ENCODE data around the gene P3H1.
A peak's percentile ranks its signal among the peaks of the same experiment; 100 is the strongest.
"Not testable (repeated sequence)": the region's sequence is repeated elsewhere in the genome, so short reads cannot be mapped to it uniquely, and the experiment has no call there.

Gene P3H1

GRCh38 chr1:42766741-42767509 lies at the start of gene P3H1, which contains the start of gene C1orf50:
Gene P3H1 (minus strand): TSS chr1:42767028. CDS start chr1:42766971, 57 bp downstream.
Gene C1orf50 (plus strand): TSS chr1:42767249. CDS start chr1:42767312, 63 bp downstream.
- peak; percentile 98 for DNase-seq

- peak; percentile 10 for DNase-seq
These were observed 49.2 kb upstream of the P3H1 start for GRCh38 chr1:42815941-42816584.

- DNase-seq, result not testable (repeated sequence)
These were observed 48.0 kb upstream of the P3H1 start for GRCh38 chr1:42814815-42815214.

- no peak for DNase-seq
These were observed 40.3 kb upstream of the P3H1 start for GRCh38 chr1:42807056-42807668.

GRCh38 chr1:42806593-42806992 lies 39.8 kb upstream of the P3H1 start:
- DNase-seq, result no peak

GRCh38 chr1:42806171-42806570 lies 39.3 kb upstream of the P3H1 start:
- DNase-seq, result no peak

GRCh38 chr1:42801832-42802473 lies 35.1 kb upstream of the P3H1 start:
- DNase-seq, result no peak

- DNase-seq, result no peak
These were observed 31.2 kb upstream of the P3H1 start for GRCh38 chr1:42797979-42798378.

GRCh38 chr1:42797414-42797813 lies 30.6 kb upstream of the P3H1 start:
- no peak for DNase-seq

GRCh38 chr1:42793824-42794223 lies 27.0 kb upstream of the P3H1 start:
- no peak for DNase-seq

- no peak for DNase-seq
These were observed 21.2 kb upstream of the P3H1 start for GRCh38 chr1:42788021-42788420.

GRCh38 chr1:42786097-42786496 lies 19.3 kb upstream of the P3H1 start:
- no peak for DNase-seq

- no peak for DNase-seq
These were observed 18.3 kb upstream of the P3H1 start, which contains the start of gene TMEM269 for GRCh38 chr1:42784946-42785693. Gene TMEM269 (plus strand): TSS chr1:42784991. CDS start chr1:42789894, 4,903 bp downstream.

GRCh38 chr1:42784547-42784945 lies 17.7 kb upstream of the P3H1 start:
- no peak for DNase-seq

GRCh38 chr1:42783092-42783491 lies 16.3 kb upstream of the P3H1 start:
- no peak for DNase-seq

- DNase-seq, result no peak
These were observed 13.3 kb upstream of the P3H1 start for GRCh38 chr1:42780176-42780575.

- DNase-seq, result no peak
These were observed 12.9 kb upstream of the P3H1 start for GRCh38 chr1:42779725-42780124.

- DNase-seq, result no peak
These were observed 11.0 kb upstream of the P3H1 start for GRCh38 chr1:42777852-42778251.

GRCh38 chr1:42776502-42776901 lies 9.7 kb upstream of the P3H1 start:
- no peak for DNase-seq

- no peak for DNase-seq
These were observed 8.2 kb upstream of the P3H1 start for GRCh38 chr1:42774928-42775526.

- no peak for DNase-seq
These were observed 6.6 kb upstream of the P3H1 start for GRCh38 chr1:42773420-42773819.

- DNase-seq, result no peak
These were observed 3.0 kb upstream of the P3H1 start for GRCh38 chr1:42769811-42770210.
